ENCODE measurements around the gene SZRD1.
"Not testable (repeated sequence)": the region's sequence is repeated elsewhere in the genome, so short reads cannot be mapped to it uniquely, and the experiment has no call there.

The SZRD1 gene

GRCh38 chr1:16366722-16367257 is at the start of gene SZRD1:
Gene SZRD1 (plus strand): TSS chr1:16367242. CDS start chr1:16367258, 16 bp downstream.
- DNase-seq (ENCODE audit: low read depth in 3 of 3), result peak; percentile 78 to 93 (median 91)

- no peak for DNase-seq (ENCODE audit: low read depth in 3 of 3)
These were observed 48.5 kb upstream of the SZRD1 start for GRCh38 chr1:16318555-16318954.

GRCh38 chr1:16321176-16321867 is 45.7 kb upstream of the SZRD1 start:
- DNase-seq (ENCODE audit: low read depth in 3 of 3), result no peak

GRCh38 chr1:16324456-16324890 is 42.6 kb upstream of the SZRD1 start:
- DNase-seq (ENCODE audit: low read depth in 3 of 3), result no peak

GRCh38 chr1:16326833-16327404 is 40.1 kb upstream of the SZRD1 start:
- no peak for DNase-seq (ENCODE audit: low read depth in 3 of 3)

GRCh38 chr1:16334655-16335340 is 32.2 kb upstream of the SZRD1 start:
- DNase-seq (ENCODE audit: low read depth in 3 of 3), result no peak

GRCh38 chr1:16338961-16339360 is 28.1 kb upstream of the SZRD1 start:
- no peak for DNase-seq (ENCODE audit: low read depth in 3 of 3)

- no peak for DNase-seq (ENCODE audit: low read depth in 3 of 3)
These were observed 26.4 kb upstream of the SZRD1 start for GRCh38 chr1:16340673-16341072.

GRCh38 chr1:16342331-16343062 is 24.5 kb upstream of the SZRD1 start:
- DNase-seq (ENCODE audit: low read depth in 3 of 3), result no peak

GRCh38 chr1:16343276-16343675 is 23.8 kb upstream of the SZRD1 start:
- not testable (repeated sequence) for DNase-seq (ENCODE audit: low read depth in 3 of 3)

- DNase-seq (ENCODE audit: low read depth in 3 of 3), result no peak
These were observed 18.4 kb upstream of the SZRD1 start for GRCh38 chr1:16348414-16349182.

GRCh38 chr1:16349847-16350406 is 17.1 kb upstream of the SZRD1 start:
- DNase-seq (ENCODE audit: low read depth in 3 of 3), result no peak

GRCh38 chr1:16351456-16351993 is 15.5 kb upstream of the SZRD1 start:
- no peak for DNase-seq (ENCODE audit: low read depth in 3 of 3)

- peak; percentile 78 to 83 (median 81) for DNase-seq (ENCODE audit: low read depth in 3 of 3)
These were observed 14.8 kb upstream of the SZRD1 start, which contains the start of gene FBXO42 for GRCh38 chr1:16351994-16352841. Gene FBXO42 (minus strand): TSS chr1:16352480. CDS start chr1:16315418, 37,062 bp downstream.

GRCh38 chr1:16352842-16353535 is 14.1 kb upstream of the SZRD1 start:
- DNase-seq (ENCODE audit: low read depth in 3 of 3), result no peak

- DNase-seq (ENCODE audit: low read depth in 3 of 3), result no peak
These were observed 12.4 kb upstream of the SZRD1 start for GRCh38 chr1:16354619-16355018.

GRCh38 chr1:16356867-16357266 is 10.2 kb upstream of the SZRD1 start:
- DNase-seq (ENCODE audit: low read depth in 3 of 3), result no peak

GRCh38 chr1:16365146-16365498 is 1.9 kb upstream of the SZRD1 start:
- DNase-seq (ENCODE audit: low read depth in 3 of 3), result not testable (repeated sequence)
